Stimulated activated naive CD4-positive, alpha-beta T cell treated with Interleukin-2 at 50 U/mL for 16 hours (primary cell): ENCODE measurements around the gene GRHPR.
"Not testable (repeated sequence)": the region's sequence is repeated elsewhere in the genome, so short reads cannot be mapped to it uniquely, and the experiment has no call there.

Experiments
- DNase-seq: peaks from one replicate; lab custom pipeline; 2025; lab: John Stamatoyannopoulos, UW

Gene GRHPR

DNA sequence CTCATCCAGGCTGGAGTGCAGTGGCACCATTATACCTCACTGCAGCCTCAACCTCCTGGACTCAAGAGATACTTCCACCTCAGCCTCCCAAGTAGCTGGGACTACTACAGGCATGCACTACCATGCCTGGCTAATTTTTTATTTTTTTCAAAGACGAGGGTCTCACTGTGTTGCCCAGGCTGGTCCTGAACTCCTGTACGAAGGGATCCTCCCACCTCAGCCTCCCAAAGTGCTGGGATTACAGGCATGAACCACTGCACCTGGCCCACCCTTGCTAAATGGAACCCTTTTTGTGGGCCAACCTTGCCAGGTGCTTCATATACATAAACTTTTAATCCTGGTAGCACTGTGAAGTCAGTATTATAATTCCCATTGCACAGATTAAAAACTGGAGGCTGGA, 1.0 kb downstream of the GRHPR start:
- DNase-seq: no peak

DNA sequence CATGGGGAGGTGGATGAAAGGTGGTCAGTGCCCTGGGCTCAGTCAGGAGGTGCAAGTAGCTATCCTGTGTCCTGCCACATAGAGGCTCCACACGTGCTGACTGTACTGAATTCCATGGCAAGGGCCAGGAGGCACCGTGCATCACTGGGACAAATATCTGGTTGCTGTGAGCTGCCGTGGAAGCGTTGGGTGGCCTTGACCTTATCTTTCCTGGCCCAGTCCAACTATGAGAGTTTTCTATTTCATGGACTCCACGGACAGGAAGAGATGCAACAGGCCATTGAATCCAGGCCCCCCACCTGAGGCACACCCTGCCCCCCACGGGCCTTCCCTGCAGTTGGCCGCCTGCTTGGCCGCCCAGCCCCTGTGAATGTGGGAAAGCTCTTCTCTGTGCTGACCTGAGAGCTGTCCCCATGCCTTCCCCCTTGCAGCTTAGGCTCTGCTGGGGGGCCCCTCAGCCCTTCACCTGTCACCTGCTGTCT, 1.7 kb downstream of the GRHPR start:
- no peak for DNase-seq

DNA sequence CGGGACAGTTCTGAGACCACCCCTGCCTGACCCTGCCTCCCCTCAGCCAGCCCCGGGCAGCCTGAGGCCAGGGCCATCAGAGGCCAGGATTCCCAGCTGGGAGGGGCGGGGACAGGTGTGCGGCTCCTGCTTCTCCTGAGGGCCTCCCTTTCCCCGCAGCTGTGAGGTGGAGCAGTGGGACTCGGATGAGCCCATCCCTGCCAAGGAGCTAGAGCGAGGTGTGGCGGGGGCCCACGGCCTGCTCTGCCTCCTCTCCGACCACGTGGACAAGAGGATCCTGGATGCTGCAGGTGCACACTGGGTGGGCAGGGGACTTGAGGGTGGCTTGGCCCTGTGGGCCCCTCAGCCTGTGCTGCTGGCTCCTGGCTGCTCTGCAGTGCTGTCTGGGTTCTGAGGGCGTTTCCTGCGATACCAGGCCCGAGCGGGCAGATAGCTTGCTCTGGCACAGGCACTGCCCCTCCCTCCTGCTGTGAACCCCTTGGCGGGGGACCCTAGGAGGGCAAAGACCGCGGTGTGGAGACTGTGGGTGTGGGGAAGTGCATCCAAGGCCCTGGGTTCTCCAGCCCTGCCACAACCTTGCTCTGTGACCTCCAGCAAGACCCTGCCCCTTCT, 2.3 kb downstream of the GRHPR start:
- DNase-seq: no peak

DNA sequence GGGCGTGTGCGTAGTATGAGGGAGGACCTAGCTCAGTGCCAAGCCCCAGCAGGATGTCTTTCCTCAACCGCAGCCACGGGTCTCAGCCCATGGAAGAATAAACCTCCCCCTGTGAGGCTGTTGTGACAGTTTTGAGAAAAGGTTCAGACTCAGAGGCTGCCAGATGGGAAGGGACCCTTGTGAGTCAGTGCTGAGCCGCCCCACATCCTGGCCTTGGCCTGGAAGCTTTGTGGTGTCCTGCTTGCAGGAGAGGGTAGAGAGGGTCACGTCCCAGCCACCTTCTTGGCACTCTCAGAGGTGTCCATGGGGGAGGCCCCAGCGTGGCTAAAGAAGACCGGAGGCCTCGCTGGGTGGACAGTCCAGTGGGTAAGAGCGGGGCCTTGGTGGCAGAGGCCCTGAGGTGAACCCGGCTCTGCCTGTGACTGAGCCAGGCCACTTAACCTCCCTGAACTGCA, 2.8 kb downstream of the GRHPR start:
- no peak for DNase-seq

DNA sequence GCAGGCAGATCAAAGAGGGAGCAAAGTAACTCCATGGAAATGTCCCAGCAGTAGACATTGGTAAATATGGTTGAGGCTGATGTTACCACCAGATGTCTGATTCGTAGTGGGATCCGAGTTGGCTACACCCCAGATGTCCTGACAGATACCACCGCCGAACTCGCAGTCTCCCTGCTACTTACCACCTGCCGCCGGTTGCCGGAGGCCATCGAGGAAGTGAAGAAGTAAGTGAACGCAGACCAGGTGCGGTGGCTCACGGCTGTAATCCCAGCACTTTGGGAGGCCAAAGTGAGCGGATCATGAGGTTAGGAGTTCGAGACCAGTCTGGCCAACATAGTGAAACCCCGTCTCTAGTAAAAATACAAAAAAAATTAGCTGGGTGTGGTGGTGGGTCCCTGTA, 3.9 kb downstream of the GRHPR start:
- not testable (repeated sequence) for DNase-seq

DNA sequence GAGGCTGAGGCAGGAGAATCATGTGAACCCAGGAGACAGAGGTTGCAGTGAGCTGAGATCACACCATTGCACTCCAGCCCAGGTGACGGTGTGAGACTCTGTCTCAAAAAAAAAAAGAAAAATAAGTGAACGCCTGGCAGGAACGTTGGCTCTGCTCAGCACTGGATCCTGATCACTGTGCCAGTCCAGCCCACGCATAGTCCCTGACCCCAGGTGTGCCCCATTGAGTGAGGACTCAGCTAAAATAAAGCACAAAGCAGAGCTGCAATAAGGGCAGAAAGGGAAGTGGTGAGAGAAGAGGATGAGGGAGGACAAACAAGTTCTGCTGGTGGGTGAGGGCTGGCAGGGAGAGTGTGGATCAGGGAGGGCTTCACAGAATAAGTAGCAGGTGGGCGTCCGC, 4.3 kb downstream of the GRHPR start:
- DNase-seq: no peak

DNA sequence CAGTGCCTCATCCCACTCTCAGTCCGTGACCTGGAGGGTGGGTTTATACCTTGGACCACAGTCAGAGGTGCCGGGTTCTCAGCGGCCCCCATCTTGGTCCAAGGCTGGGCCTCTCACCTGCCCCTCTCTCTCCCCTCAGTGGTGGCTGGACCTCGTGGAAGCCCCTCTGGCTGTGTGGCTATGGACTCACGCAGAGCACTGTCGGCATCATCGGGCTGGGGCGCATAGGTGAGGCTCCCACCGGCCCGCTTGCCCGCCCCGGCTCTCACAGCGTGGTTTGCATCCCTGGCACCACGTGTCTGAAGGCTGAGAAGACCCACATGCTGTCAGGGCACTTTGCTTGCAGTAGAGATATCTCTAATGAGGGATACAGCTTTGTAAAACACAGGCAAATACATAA, 5.8 kb downstream of the GRHPR start:
- no peak for DNase-seq

DNA sequence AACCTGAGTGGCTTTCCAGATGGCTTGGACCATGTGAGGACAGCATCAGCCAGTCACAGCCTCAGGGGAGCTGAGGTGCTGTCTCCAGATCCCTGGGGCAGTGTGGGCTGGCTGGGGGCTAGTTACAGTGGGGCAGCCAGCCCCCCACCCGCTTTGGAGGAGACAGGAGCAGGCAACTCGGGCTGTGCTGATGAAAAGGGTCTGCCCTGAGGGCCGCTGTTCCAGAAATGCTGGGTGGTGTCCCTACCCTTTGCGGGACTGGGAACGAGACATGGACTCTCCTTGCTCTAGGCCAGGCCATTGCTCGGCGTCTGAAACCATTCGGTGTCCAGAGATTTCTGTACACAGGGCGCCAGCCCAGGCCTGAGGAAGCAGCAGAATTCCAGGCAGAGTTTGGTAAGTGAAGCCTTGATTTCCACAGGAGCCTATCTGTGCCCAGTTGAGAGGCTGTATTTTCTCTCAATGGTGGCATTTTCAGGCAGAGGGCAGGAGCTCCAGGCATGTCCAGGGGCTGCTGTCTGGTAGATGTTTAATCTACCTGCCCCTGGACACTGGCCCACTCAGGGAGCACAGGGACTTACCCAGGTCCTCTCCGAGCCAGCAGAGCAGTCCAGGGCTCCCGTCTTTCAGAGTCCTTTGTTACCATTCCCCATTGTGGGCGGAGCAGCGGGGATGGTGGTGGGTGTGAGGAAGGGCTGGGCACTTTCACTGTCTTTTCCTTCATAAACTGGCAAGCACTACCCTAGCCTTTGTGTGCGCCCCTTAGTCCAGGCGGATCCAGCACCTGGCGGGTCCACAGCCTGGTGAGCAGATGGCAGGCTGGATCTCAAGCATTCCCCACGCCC, 7.2 kb downstream of the GRHPR start:
- DNase-seq: no peak

DNA sequence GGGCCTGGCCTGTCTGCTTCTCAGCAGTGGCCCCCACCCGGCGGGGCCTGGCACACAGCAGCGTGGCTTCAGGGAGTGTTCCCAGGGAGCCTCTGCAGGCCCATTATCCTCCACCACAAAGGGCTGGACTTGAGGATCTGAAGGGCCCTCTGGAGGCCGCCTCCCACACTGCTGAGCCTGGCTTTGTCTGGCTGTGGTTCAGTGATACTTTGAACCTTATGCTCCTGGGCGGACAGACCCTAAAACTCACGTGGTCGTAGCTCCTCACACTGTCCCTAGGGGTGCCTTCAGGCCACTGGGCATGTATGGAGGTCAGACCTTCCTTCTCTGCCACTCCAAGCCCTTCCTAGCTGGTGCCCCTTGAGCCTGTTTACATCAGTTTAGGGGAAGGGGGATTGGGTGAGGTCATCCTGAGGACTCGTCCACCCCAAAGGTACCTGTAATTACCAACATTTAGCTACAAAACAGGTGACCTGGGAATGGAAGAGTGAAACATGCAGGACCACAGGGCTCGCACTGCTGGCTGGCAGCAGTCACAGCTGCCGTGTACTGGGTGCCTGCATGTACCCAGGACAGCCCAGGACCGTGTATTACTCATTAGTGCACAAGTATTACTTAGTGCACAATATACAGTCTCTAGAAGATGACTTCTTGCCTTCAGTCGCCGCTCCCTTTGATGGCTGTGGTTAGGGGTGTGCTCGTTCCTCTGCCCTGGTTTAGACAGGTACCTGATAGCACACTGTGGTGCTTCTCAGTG, 8.5 kb downstream of the GRHPR start:
- no peak for DNase-seq

DNA sequence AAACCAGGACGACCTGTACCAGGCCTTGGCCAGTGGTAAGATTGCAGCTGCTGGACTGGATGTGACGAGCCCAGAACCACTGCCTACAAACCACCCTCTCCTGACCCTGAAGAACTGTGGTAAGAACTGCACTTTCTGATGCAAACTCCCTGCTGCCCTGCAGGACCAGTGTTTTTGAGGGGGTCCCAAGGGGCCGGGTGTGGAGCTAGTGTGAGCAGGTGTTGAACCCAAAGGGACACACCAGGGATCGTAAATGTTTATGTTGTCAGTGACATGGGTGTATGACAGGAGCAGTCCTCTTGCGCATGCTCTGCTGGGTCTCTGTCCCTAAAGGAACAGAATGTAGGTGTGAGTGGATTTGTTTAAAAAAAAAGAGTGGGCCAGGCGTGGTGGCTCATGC, 9.5 kb downstream of the GRHPR start:
- no peak for DNase-seq

DNA sequence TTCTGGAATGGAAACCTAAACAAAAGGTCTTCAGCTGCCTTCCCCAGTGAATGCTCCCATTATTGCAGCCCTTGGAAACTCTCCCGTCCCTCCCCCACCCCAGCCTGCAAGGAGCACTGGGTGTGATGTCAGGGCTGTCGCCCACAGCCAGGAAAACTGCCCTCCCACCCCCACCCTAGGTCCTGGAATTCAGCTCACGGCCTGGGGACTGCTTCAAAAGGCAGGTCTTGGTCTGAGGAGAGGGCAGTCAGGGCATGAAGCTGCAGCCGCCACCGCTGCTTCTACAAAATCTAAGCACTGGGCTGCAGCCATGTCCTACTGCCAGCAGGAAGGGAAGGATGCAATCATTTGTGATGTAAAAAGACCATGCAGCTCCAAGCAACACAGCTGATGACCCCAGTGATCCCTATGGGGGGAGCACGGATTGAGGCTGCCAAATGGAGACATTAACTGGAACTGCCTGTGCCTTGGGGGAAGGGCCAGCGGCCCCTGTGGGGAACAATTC, 11.4 kb downstream of the GRHPR start:
- no peak for DNase-seq

DNA sequence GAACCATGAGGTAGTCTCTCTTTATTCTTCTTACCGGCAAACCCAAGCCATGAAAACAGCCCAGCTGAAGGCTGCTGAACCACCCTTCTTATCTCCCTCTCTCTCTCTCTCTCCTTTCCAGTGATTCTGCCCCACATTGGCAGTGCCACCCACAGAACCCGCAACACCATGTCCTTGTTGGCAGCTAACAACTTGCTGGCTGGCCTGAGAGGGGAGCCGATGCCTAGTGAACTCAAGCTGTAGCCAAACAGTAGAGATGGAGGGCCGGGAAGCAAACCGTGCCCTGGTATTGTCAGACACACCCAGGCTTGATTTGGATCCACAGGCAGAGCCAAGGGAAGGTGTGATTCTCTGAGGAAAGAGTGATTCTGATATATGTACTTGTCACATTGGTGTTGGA, 14.0 kb downstream of the GRHPR start:
- DNase-seq: no peak

DNA sequence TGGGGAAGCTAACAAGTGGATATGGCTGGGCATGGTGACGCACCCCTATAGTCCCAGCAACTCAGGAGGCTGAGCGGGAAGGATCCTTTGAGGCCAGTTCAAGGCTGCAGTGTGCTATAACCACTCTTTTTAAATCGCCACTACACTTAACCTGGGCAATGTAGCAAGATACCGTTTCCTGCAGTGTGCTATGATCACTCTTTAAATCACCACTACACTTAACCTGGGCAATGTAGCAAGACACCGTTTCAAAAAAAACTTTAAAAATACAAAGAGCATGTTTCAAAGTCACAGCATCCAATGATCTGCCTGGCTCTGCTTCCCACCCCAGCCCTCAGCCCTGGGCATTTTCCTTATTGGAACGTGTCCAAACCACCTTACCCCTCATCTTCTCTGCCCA, 14.5 kb downstream of the GRHPR start:
- DNase-seq: no peak

DNA sequence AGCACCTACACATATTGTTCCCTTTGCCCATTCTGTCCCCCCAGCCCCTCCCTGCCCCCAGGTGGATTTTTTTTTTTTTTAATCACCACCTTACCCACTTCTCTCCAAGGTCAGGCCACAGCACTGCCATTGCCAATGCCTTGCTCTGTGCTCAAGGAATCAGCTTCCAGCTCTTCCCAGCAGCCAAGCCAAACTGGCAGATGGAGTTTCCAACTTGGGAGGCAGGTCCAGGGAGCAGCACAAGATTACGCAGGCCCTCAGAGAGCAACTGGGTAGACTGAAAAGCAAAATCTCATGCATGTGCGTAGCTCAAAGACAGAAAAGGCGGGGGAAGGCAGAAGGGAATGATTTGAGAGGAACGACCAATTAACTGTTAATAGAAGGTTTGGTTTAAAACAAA, 15.1 kb downstream of the GRHPR start:
- no peak for DNase-seq

DNA sequence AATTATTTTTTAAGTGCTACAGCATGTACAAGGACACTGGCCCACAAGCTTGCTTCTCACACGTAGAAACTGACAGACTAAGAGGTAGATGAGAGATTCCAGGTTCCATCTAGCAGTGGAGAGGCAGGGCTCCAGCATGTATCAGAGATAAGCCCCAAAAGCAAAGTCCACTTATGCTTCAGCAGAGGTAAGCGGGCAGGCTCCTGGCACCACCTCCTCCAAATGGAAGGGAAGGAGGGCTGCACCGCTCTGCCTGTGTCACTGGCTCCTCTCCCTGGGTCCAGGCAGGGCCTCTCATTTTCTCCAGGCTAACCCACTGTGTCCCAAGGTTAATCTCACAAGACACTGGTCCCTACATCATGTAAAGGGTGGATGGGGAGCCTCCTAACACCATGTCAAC, 15.9 kb downstream of the GRHPR start:
- DNase-seq: no peak

DNA sequence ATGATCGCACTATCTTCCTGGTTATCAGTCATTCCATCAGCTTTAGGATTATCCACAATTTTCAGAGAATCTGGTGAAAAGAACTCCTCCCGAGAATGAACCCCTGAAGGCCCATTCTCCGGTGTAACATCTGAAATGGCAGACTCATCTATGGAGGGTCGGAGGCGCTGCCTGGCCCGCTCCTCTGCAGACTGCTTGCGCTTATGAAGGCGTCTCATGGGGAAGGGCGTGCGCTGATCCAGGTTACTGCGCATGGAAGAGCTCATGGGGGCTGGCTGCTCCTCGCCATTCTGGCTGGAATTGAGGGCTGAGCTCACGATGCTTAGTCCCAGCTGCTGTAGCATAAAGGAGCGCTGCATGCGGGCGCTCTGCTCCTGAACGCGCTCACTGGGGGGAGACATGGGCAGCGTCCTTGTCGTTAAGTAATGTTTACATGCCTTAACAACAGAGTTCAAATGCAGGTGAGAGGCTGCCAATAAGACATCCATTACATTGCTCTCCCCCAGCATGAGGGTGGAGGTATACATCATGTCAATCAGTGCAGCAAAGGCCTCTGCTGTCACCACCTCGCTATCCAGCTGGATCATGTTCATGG, 19.4 kb downstream of the GRHPR start:
- no peak for DNase-seq

DNA sequence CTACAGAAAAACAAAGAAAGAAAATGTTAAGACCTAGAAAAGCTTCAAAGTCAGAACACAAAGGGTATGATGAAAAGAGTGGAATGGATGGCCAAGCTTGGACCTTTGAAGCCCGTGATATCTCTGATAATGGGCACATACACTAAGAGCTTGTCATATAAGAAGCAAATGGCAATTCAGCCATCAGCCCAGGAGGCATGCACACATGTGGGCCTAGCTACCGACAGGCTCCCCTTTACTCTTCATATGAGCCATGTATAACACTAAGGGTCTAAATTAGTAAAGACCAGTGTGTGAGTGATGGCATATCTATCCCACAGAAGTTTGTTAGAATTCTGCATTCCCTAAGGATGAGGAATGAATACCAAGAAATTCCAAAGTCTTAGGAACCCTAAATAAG, 20.1 kb downstream of the GRHPR start:
- no peak for DNase-seq

DNA sequence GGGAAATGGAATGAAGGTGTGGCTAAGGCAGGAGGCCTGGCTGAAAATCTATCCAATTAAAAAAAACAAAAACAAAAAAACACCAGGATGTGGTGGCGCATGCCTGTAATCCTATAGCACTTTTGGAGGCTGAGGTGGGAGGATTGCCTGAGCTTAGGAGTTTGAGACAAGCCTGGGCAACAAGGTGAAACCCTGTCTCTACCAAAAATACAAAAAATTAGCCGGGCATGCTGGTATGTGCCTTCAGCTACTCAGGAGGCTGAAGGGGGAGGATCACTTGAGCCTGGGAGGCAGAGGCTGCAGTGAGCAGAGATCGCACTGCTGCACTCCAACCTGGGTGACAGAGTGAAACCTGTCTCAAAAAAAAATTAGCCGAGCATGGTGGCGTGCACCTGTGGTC, 21.1 kb downstream of the GRHPR start:
- DNase-seq: no peak

DNA sequence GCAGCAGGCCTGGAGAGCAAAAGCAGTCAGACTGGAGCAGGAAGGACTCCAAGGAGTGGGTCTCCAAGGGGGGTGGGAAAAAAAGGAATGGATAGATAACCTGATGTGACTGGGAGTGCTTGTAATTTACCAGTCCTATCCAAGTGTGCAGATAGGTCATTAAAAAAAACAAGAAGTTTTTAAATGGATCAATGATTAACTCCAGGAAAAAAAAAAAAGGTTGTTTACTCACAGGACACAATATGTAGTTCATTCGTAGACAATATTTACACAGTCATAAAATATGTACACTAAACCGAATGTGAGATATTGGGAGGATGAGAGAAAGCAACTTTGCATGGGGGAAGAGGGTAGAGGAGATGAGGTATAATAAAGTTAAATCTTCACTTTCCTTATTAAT, 22.4 kb downstream of the GRHPR start:
- DNase-seq: no peak

DNA sequence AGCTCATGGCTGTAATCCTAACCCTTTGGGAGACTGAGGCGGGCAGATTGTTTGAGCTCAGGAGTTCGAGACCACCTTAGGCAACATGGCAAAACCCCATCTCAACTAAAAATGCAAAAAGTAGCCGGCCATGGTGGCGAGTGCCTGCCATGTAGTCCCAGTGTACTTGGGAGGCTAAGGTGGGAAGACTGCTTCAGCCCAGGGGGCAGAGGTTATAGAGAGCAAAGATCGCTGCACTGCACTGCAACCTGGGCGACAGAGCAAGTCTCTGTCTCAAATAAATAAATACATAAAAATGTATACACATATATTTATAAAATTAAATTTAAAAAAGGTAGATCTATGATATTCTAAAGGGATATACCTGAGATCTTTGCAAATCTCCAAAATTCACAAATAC, 23.3 kb downstream of the GRHPR start:
- DNase-seq: no peak

DNA sequence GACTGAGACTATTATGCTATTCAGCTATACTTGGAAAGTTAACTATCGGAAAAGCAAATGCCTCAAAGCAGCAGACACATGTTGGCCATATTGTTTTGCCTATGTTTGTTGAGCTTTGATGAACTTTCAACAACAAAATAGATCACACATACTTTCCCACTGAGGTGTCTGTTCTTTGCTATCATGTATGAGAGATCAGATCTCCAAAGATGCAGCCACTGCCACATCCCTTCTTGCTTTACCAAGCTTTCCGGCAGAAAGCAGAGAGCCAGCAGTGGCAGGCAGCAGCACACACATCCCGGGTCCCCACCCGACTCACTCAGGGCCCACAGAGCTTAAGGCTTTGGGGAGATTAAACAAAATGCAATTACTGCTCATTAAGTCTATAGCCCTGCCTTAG, 23.9 kb downstream of the GRHPR start:
- no peak for DNase-seq

DNA sequence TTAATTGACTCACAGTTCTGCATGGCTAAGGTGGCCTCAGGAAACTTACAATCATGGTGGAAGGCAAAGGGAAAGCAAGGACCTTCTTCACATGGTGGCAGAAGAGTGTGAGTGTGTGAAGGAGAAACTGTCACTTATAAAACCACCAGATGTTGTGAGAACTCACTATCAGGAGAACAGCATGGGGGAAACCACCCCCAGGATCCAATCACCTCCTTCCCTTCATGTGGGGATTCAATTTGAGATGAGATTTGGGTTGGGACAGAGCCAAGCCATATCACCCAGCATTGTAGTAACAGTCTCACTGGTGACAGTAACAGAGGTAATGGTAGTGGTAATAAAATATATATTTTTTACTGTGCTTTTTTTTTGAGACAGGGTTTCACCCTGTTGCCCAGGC, 24.6 kb downstream of the GRHPR start:
- no peak for DNase-seq
